SIG-M5 treated with dmso at 0.1 percent for 504 hours (cell line): ENCODE measurements around the gene ELOB.
"Not testable (repeated sequence)": the region's sequence is repeated elsewhere in the genome, so short reads cannot be mapped to it uniquely, and the experiment has no call there.

ENCODE experiments used
- DNase-seq: peaks from one replicate; lab custom pipeline; 2025; ENCODE audit not compliant: unreplicated experiment; lab: John Stamatoyannopoulos, UW

The ELOB gene

DNA sequence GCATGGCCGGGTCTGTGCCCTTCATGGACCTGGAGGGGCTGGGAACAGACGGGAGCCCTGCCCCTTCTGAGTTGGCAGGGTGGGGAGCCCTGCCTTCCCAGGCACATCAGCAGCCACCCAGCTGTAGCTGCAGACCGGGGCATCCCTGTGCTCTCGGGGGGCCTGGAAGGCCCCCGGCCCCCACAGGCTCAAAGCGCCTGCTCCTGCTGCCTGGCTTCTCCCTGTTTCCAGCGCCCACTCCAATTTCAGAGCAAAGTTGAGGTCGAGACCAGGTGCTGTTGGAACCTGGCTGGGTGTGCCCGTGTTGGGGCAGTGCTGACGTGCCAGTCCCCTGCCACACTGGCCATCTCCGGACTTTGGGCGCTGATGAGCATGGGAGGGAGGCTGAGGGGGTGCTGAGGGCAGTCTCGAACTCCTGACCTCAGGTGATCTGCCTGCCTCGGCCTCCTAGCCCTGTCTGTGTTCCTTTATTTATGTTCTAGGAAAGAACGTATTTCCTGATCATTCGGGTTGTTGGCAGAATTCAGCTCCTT lies 52.2 kb downstream of the ELOB start:
- no peak for DNase-seq

DNA sequence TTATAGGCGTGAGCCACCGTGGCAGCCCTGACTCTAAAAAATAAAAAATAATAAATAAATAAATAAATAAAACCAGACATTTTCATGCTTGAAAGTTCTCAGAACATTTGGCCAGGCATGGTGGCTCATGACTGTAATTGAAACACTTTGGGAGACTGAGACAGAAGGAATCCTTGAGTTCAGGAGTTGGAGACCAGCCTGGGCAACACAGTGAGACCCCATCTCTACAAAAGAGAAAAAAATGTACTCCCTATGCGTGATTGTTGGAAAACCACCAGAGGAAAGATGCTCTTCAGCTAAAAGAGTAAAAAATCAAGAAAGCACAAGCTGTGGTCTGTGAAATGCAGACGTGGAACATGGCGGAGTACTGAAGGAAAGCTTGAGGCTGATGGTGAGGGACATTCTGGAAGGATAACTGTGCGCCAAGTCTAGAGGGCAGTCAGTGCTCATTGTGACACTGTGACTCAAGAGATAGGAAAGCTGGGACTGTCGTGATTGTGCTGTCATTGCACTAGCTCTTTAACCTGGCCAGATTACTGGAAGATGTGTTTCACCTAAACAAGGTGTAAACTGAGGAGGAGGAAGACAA lies 52.9 kb downstream of the ELOB start:
- no peak for DNase-seq

DNA sequence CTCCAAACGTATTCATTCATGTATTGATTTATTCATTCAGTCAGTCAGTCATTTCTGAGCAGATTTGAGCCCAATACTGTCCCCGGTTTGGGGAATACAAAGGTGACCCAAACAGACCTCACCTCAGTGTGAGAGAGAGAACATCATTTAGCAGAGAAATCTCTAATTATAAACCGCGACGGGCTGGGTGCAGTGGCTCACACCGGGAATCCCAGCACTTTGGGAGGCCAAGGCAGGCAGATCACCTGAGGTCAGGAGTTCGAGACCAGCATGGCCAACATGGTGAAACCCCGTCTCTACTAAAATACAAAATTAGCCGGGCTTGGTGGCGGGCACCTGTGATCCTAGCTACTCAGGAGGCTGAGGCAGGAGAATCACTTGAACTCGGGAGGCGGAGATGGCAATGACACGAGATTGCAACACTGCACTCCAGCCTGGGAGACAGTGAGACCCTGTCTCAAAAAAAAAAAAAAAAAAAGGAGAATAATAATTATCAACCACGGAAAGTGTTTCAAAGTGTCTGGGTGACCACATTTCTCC lies 55.4 kb downstream of the ELOB start:
- DNase-seq, result not testable (repeated sequence)
